GM18505 (cell line): ENCODE measurements around the gene NCAPG.

Experiments used
- ATAC-seq: cut with Tn5 transposase; IDR thresholded peaks from one replicate; pipeline ENCODE4 v1.9.1; 2021; ENCODE audit not compliant: unreplicated experiment
- POLR2A ChIP-seq: IDR thresholded peaks from 4 replicates; pipeline ENCODE4 v1.6.1; 2011; ENCODE audit warnings: borderline replicate concordance; ENCODE audit not compliant: insufficient read depth, insufficient read length; ENCODE audit errors: extremely low read depth

Gene NCAPG

GRCh38 chr4:17810260-17811077 lies at the start of gene NCAPG, which contains the start of gene DCAF16:
Gene NCAPG, plus strand, starts transcription at chr4:17810979. Its CDS starts 99 bp downstream, at chr4:17811078.
Gene DCAF16, minus strand, starts transcription at chr4:17810757. Its CDS starts 6,616 bp downstream, at chr4:17804141.
- peak; percentile 87 for ATAC-seq
- peak; percentile 91 for TF ChIP-seq POLR2A

GRCh38 chr4:17761062-17761461 lies 49.7 kb upstream of the NCAPG start:
- no peak for ATAC-seq
- TF ChIP-seq POLR2A: no peak

- no peak for TF ChIP-seq POLR2A
- ATAC-seq: no peak
Observed at GRCh38 chr4:17762726-17763125, 48.1 kb upstream of the NCAPG start.

- no peak for ATAC-seq
- no peak for TF ChIP-seq POLR2A
Observed at GRCh38 chr4:17763416-17763815, 47.4 kb upstream of the NCAPG start.

- no peak for TF ChIP-seq POLR2A
- no peak for ATAC-seq
Observed at GRCh38 chr4:17763931-17764330, 46.8 kb upstream of the NCAPG start.

- no peak for ATAC-seq
Observed at GRCh38 chr4:17765514-17766286, 45.1 kb upstream of the NCAPG start.

GRCh38 chr4:17766826-17767458 lies 43.8 kb upstream of the NCAPG start:
- TF ChIP-seq POLR2A: no peak
- ATAC-seq: no peak

More at GRCh38 chr4:17765514-17766286, 45.1 kb upstream of the NCAPG start:
- TF ChIP-seq POLR2A: no peak

- ATAC-seq: no peak
- no peak for TF ChIP-seq POLR2A
Observed at GRCh38 chr4:17769406-17770174, 41.2 kb upstream of the NCAPG start.

GRCh38 chr4:17770845-17771244 lies 39.9 kb upstream of the NCAPG start:
- no peak for ATAC-seq
- no peak for TF ChIP-seq POLR2A

- no peak for TF ChIP-seq POLR2A
Observed at GRCh38 chr4:17771284-17771908, 39.4 kb upstream of the NCAPG start.

GRCh38 chr4:17773135-17773698 lies 37.6 kb upstream of the NCAPG start:
- ATAC-seq: no peak
- TF ChIP-seq POLR2A: no peak

More at GRCh38 chr4:17771284-17771908, 39.4 kb upstream of the NCAPG start:
- no peak for ATAC-seq

- TF ChIP-seq POLR2A: no peak
- ATAC-seq: no peak
Observed at GRCh38 chr4:17778431-17778830, 32.3 kb upstream of the NCAPG start.
